ENCODE data around the gene GPC6.

- TF ChIP-seq CTCF (IDR thresholded peaks at IDR 0.05; ENCODE audit: poor library complexity) (no peak), EZH2 (IDR thresholded peaks at IDR 0.05; ENCODE audit: borderline replicate concordance) (no peak), EZH2phosphoT487 (IDR thresholded peaks at IDR 0.05; ENCODE audit: low read depth, severe bottlenecking, unreplicated experiment) (no peak)
Measured at GRCh38 chr13:94243551-94243950, 1016.9 kb downstream of the GPC6 start.
